Transverse colon (tissue), 4 donors: Measurements from ENCODE around the gene TMEM108. TPM values are rescaled to one million over a fixed set of nuclear protein-coding genes. Genes with fewer than 3 reads are reported as not detected.

Experiments used
- DNase-seq: peaks from one replicate; pipeline ENCODE4 v3.0.0-alpha.2; 2019
- H3K27ac ChIP-seq, 4 donors: fragments of 200-600 bp; sonication (generic); 2 replicates each; pipeline ENCODE4 v1.5.1; 2016 to 2018; ENCODE audit warnings: inconsistent platforms in 4 of 4
- H3K27me3 ChIP-seq: fragments of 200-600 bp; sonication (generic); 2 replicates; pipeline ENCODE4 v1.5.1; 2017; ENCODE audit warnings: inconsistent platforms
- H3K36me3 ChIP-seq, 4 donors: fragments of 200-600 bp; sonication (generic); 2 replicates each; pipeline ENCODE4 v1.5.1; 2017 to 2019; ENCODE audit warnings: inconsistent platforms in 4 of 4
- H3K4me1 ChIP-seq, 4 donors: fragments of 200-600 bp; sonication (generic); 2 replicates each; pipeline ENCODE4 v1.5.1; 2017 to 2020; ENCODE audit warnings: inconsistent platforms in 4 of 4
- H3K4me3 ChIP-seq, 4 donors: fragments of 200-600 bp; sonication (generic); 1 replicate in 1 of 4; 2 replicates in 3 of 4; pipeline versions ENCODE4 v1.5.1 to v1.6.1; 2017 to 2019; ENCODE audit warnings: inconsistent platforms in 4 of 4
- H3K9me3 ChIP-seq, 2 donors: fragments of 200-600 bp; sonication (generic); 2 replicates each; pipeline ENCODE4 v1.5.1; 2017 to 2019; ENCODE audit warnings: inconsistent platforms in 2 of 2
- EP300 ChIP-seq: sonication (generic); formaldehyde crosslinking; IDR thresholded peaks from one replicate; pipeline ENCODE4 v1.6.1; 2017; ENCODE audit warnings: antibody characterized with exemption, low read depth
- POLR2A ChIP-seq: fragments of 450-650 bp; IDR thresholded peaks from one replicate; pipeline ENCODE4 v1.6.1; 2016; ENCODE audit warnings: antibody characterized with exemption, mild to moderate bottlenecking, moderate library complexity
- POLR2AphosphoS5 ChIP-seq, 3 donors: sonication (generic); formaldehyde crosslinking; IDR thresholded peaks; one replicate each; pipeline ENCODE4 v1.6.1; 2016; ENCODE audit warnings: antibody characterized with exemption in 3 of 3
- WGBS, 2 donors: methylation state at CpG; one replicate each; pipeline ENCODE4 v1.1.5; 2018; ENCODE audit warnings: low coverage in 1 of 2; 5-methylcytosine and 5-hydroxymethylcytosine counted together
- in situ Hi-C, 4 donors: fragments of 200-750 bp; cut with MboI; loops; one replicate each; pipeline versions ENCODE4 v1.15.0 to v1.15.1; 2017; ENCODE audit warnings: low sequenced_read_pairs in 3 of 4, low pct_ligation_motif_present in 1 of 4, low pct_unique_long_range_greater_than_20kb in 1 of 4
- intact Hi-C: fragments of 100-400 bp; cut with DNase I; formaldehyde crosslinking; loops from one replicate; pipeline ENCODE4 v1.15.1; 2023; ENCODE audit warnings: low total_unique reads
- total RNA-seq, 4 donors: library from RNA; depleted of rRNA; stranded (reverse); fragments of >200 nt; gene quantifications; one replicate each; pipeline ENCODE4 v1.1.0, GENCODE V29; 2016
- TF ChIP-seq, protein P1 (sequence below), 5 experiments: fragments of 200-600 bp in 3 of 5; fragments of 450-650 bp in 2 of 5; sonication (generic) in 3 of 5; IDR thresholded peaks; 1 replicate in 2 of 5; 2 replicates in 3 of 5; pipeline ENCODE4 v1.5.1; 2016 to 2017; ENCODE audit warnings: antibody characterized with exemption in 5 of 5, inconsistent platforms in 3 of 5, mild to moderate bottlenecking in 2 of 5, moderate library complexity in 1 of 5

TMEM108 gene
- total RNA-seq, 4 donors from 2014 or later = 0.14 to 1.4 (median 0.80) TPM; not detected in 1

DNA sequence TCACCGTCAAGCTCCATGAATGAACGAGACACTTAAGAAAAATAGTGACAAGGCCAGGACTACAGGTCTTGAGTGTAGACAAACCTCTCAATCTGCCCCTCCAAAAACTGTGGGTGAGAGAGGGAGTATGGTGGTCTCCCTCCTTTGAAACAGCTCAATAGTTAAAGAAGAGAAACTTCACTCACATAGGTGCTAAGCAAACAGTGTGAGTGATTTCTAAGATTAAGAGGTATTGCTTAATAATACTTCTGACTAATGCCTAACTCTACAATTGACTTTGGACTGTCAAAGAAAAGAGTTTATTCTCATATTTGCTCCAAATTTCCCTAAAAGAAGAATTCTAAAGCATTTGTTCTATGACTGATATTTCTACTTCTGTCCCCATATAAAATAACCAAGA is 17.0 kb upstream of the TMEM108 start:
- intact Hi-C loops = no loop called here
- in situ Hi-C loops = no loop called here

DNA sequence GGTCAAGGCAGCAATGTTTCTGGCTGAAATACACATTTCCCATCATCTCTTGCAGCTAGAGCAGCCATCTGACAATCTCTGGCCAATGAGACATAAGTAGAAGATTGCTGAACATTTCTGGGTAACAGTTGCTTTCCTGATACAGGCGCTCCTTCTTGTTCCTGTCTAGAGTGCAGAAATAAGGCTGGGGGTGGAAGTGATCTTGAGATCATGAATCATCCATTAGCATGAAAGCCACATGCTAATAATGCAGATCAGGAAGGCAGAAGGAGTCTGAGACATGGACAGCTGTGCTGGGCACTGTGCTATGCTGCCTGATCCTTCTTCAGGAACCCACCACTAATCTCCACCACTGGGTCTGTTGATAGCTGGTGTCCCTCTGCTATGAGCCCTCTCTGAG is 14.8 kb upstream of the TMEM108 start:
- intact Hi-C loops (no loop called here), in situ Hi-C loops (no loop called here)
- Histone ChIP-seq H3K9me3 (no peaks in the 10 kb centered on the region), H3K4me3 (no peak overlapping the region), H3K27ac (no peak overlapping the region), H3K36me3 (no peaks in the 10 kb centered on the region), H3K4me1 (no peaks in the 10 kb centered on the region), H3K27me3 (no peaks in the 10 kb centered on the region)
- WGBS, 2 donors = 79% methylated on average over 1 of the region's 1 CpG; no CpG with 5 or more reads in 1 of the 2 donors
- DNase-seq = no peak
- TF ChIP-seq, protein P1, sequence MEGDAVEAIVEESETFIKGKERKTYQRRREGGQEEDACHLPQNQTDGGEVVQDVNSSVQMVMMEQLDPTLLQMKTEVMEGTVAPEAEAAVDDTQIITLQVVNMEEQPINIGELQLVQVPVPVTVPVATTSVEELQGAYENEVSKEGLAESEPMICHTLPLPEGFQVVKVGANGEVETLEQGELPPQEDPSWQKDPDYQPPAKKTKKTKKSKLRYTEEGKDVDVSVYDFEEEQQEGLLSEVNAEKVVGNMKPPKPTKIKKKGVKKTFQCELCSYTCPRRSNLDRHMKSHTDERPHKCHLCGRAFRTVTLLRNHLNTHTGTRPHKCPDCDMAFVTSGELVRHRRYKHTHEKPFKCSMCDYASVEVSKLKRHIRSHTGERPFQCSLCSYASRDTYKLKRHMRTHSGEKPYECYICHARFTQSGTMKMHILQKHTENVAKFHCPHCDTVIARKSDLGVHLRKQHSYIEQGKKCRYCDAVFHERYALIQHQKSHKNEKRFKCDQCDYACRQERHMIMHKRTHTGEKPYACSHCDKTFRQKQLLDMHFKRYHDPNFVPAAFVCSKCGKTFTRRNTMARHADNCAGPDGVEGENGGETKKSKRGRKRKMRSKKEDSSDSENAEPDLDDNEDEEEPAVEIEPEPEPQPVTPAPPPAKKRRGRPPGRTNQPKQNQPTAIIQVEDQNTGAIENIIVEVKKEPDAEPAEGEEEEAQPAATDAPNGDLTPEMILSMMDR (IDR thresholded peaks at IDR 0.05) = no peak
- TF ChIP-seq EP300 = no peak
- TF ChIP-seq POLR2A = no peak
- TF ChIP-seq POLR2AphosphoS5 (IDR thresholded peaks at IDR 0.05) = no peak

More for the DNA sequence above, 17.0 kb upstream of the TMEM108 start:
- no peak for DNase-seq
- no peaks in the 10 kb centered on the region for H3K4me1 ChIP-seq
- TF ChIP-seq, protein P1 (IDR thresholded peaks at IDR 0.05) = no peak
- H3K4me3 ChIP-seq = no peak overlapping the region
- no peaks in the 10 kb centered on the region for H3K27me3 ChIP-seq
- no peak overlapping the region for H3K27ac ChIP-seq
- 67 to 80% methylated on average over 1 to 2 of the region's 2 CpGs for WGBS, 2 donors
- H3K36me3 ChIP-seq = no peaks in the 10 kb centered on the region
- no peaks in the 10 kb centered on the region for H3K9me3 ChIP-seq

DNA sequence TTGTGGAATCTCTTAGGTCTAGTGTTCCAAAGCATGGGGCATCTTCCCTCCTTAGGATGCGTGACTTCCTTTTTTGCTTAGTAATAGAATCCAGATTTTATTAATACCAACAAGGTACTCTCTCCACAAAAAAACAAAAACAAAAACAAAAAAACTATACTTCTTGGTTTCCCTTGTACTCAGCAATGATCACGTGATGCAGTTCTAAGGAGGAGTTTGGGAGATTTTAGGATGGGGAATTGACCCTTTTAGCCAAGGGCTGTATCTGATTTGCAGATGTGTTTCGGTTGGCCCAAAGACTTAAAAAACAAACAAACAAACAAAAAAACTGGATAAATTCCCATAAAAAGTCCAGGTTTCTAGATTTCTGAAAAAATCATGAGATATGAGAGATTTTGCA is 12.6 kb upstream of the TMEM108 start:
- in situ Hi-C loops = loop anchor here (25.0 kb wide), 2 partner anchors 288 to 362 kb away; no protein-coding TSS in a partner anchor
- no peak for TF ChIP-seq POLR2AphosphoS5 (IDR thresholded peaks at IDR 0.05)
- no peak for TF ChIP-seq POLR2A
- TF ChIP-seq EP300 = no peak
- TF ChIP-seq, protein P1 (IDR thresholded peaks at IDR 0.05) = no peak

DNA sequence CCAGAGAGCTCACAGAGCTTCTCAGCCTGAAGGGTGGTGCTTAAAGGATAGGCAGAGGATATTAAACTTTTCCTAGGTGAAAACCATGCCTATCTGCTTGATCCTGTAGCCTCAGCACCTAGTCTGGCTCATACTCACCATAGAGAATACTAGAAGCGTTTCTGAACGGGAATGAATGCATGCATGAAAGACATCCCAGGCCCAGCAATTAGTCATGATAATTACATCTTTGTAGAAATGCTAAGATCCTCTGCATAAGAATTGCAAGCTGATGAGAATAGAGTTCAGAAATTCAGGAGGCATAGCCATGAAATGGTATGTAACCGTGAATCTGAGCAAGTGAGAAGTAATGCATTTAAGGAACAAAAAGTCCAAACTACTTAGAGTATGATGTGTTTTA is 5.9 kb upstream of the TMEM108 start:
- in situ Hi-C loops (loop anchor here (25.0 kb wide), 2 partner anchors 295 to 355 kb away; no protein-coding TSS in a partner anchor), intact Hi-C loops (no loop called here)
- Histone ChIP-seq H3K36me3 (no peaks in the 10 kb centered on the region), H3K27ac (no peak overlapping the region), H3K9me3 (no peaks in the 10 kb centered on the region), H3K4me3 (no peak overlapping the region), H3K27me3 (peaks cover 8% of the 10 kb centered on the region), H3K4me1 (no peaks in the 10 kb centered on the region)
- WGBS, 2 donors = 85 to 96% methylated on average over 2 to 3 of the region's 3 CpGs
- no peak for DNase-seq
- TF ChIP-seq EP300 = no peak
- TF ChIP-seq POLR2A = no peak
- TF ChIP-seq, protein P1 (IDR thresholded peaks at IDR 0.05) = no peak
- no peak for TF ChIP-seq POLR2AphosphoS5 (IDR thresholded peaks at IDR 0.05)

More for the DNA sequence above, 12.6 kb upstream of the TMEM108 start:
- intact Hi-C loops = no loop called here
- Histone ChIP-seq H3K36me3 (no peaks in the 10 kb centered on the region), H3K27ac (no peak overlapping the region), H3K4me1 (no peaks in the 10 kb centered on the region), H3K27me3 (no peaks in the 10 kb centered on the region), H3K9me3 (no peaks in the 10 kb centered on the region), H3K4me3 (no peak overlapping the region)
- WGBS, 2 donors = 74 to 79% methylated on average over 3 of the region's 3 CpGs
- no peak for DNase-seq
